Measurements from ENCODE around the gene UNC79.

- TF ChIP-seq POLR2A (IDR thresholded peaks at IDR 0.05) (no peak), CTCF (IDR thresholded peaks at IDR 0.05) (no peak)
Observed at GRCh38 chr14:93733231-93733630, 302.5 kb downstream of the UNC79 start.

Measured in ovary (tissue), 3 donors.